ENCODE measurements around the gene CFAP46.

Gene CFAP46

GRCh38 chr10:132942101-132943057 lies at the start of gene CFAP46:
Gene CFAP46, minus strand, starts transcription at chr10:132942570. Its CDS starts 86 bp downstream, at chr10:132942484.
- no peak for DNase-seq

DNA sequence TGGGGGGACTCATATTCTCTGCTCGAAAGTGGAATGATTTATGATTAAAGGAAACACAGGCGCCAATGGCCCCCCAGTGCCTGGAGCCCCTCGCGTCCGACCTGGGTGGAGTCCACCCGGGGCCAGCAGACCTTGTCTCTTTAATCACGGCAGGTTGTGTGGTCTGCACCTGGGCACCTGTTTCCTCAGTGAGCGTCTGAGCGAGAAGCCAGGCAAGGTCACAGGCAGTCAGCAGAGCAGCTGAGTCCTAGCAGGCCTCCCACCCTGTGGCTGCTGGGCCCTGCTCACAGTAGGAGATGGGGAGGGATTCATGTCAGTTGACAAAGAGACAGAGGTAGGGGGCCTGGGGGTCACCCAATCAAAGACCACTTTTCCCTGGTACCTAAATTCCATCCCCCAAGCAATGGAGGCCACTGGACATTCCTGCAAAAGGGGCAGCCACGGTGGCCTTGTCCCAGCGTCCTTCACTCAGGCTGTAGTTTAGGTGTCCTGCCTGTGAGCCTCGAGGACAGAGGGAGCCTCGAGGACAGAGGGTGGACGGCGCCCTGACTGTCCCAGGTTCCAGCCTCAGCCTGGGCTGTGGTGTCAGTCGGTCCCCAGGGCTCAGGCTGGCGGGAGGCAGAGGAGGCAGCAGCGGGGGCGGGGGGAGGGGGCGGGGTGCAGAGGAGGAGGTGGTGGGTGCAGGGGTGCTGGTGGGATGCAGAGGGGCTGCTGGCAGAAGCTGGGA lies 49.5 kb upstream of the CFAP46 start:
- no peak for DNase-seq

- DNase-seq, result no peak
Measured at GRCh38 chr10:132990684-132991545, 48.5 kb upstream of the CFAP46 start.

DNA sequence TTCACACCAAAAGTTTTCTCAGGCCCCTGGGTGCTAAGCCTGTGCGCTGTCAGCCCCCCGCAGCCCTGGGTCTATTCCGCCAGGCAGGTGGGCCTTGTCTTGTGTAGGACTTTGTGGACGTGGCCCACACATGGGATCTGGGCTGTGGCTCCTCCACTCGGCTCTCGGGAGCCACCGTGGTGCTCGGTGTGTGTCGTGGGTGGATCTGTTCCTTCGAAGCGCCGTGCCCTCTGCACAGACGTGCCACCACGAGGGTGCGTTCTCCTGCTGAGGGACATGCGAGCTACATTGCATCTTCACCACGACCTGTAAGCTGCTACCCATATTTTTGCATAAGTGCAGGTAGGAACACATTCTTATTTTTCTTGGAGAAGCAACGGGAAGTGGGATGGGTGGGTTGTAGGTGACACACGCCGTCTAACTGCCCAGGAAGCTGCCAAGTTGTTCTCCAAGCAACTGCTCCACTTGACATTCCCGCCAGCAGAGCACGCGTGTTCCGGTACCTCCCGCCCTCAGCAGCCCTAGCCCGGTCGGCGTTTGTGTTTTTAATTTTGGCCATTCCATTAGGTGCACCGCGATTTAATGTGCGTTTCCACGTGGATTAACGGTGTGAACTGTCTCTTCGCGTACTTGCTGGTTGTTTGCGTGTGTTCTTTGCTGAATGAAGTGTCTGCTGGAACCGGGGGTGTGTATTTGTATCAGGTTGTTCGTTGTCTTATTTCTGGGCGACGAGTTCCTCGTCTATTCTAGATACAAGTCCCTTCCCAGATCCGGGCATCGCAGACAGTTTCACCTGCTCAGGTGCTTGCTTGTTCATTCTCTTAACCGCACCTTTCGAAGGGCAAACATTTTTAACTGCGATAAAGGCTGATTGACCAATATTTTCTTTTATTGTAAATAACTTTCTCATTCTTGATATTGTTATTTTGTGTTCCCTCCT lies 47.4 kb upstream of the CFAP46 start:
- no peak for DNase-seq

GRCh38 chr10:132988988-132989387 lies 46.6 kb upstream of the CFAP46 start:
- DNase-seq, result no peak

GRCh38 chr10:132987671-132988571 lies 45.6 kb upstream of the CFAP46 start:
- DNase-seq, result no peak

DNA sequence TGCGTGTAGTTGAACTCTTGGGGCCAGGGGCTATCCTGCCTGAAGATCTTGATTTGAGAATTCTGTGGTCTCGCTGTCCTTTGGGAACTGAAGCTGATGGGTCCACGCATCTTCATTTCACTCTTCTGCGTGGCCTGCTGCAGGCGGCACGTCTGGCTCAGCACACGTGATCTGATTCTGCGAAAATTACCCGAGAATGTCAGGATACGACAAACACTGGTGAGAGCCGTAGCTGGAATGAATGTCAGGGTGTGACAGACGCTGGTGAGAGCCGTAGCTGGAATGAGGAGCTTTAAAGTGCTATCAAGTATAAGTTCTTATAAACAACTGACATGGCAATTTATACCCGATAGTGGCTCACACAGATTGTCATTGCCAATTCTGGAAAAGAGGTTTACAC lies 44.6 kb upstream of the CFAP46 start:
- DNase-seq, result no peak

DNA sequence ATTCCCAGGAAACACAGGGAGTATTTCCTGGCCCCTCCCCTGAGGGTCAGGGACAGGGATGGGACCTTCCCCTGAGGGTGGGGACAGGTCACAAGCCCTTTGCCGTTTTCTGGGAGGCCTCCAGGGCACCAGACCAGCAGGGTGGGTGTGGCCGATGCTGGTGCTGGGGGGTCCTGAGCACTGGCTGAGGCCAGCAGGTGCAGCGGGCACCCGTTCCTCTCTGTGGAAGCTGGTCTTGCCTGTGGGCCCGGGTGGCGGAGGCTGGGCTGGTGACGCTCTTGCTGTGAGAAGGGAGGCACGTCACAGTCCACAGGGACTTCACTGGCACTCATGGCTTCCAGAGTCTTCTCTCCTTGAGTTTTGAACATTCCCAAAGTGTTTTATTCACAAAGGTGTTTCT lies 44.2 kb upstream of the CFAP46 start:
- DNase-seq, result no peak

GRCh38 chr10:132986076-132986475 lies 43.7 kb upstream of the CFAP46 start:
- no peak for DNase-seq

DNA sequence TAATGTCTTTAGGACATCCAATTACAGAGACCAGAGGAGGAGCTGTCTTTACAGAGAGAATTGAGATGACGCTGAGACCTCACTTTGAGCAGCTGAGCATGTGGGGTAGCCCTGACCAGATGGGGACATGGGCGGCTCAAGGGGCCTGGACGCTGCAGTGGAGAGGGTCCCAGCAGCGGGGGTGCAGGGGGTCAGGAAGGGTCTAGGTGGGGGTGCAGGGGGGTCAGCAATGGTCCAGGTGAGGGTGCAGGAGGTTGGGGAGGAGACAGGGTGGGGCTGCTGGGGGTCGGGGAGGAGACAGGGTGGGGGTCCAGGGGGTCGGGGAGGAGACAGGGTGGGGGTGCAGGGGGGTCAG lies 43.2 kb upstream of the CFAP46 start:
- DNase-seq, result no peak

- no peak for DNase-seq
Measured at GRCh38 chr10:132984801-132985545, 42.6 kb upstream of the CFAP46 start.

DNA sequence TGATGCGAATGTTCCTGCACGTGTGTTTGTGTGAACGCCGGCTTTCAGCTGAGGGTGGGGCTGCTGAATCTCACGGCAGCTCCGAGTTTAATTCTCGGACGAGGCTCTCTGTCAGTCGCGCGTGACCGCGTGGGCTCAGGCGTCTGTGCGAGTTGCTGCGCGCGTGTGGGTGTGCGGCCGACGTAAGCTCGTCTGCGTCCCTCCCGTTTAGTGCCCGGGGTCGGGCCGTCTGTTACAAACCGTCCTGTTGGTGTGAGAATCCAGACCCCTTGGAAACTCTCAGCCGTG lies 41.6 kb upstream of the CFAP46 start:
- DNase-seq, result no peak

- no peak for DNase-seq
Measured at GRCh38 chr10:132983252-132984007, 41.1 kb upstream of the CFAP46 start.

- no peak for DNase-seq
Measured at GRCh38 chr10:132982301-132982989, 40.1 kb upstream of the CFAP46 start.

DNA sequence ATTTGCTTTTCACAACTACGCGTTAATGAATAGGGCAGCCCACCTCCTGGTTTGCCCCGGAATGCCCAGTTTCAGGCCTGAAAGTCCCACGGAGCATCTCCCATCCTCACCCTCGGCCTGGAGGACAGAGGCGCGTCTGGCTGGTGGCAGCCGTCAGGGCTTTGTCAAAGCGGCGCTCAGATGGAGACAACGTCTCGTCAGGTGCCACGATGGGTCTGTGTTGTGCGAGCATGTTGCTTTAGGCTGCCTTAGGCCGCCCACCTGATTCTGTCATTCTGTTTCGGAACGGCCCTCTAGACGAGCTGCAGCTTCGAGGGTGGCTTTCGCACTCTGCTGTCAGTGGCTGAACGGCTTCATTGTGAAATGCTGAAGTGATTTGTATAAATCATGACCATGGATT lies 39.4 kb upstream of the CFAP46 start:
- no peak for DNase-seq

DNA sequence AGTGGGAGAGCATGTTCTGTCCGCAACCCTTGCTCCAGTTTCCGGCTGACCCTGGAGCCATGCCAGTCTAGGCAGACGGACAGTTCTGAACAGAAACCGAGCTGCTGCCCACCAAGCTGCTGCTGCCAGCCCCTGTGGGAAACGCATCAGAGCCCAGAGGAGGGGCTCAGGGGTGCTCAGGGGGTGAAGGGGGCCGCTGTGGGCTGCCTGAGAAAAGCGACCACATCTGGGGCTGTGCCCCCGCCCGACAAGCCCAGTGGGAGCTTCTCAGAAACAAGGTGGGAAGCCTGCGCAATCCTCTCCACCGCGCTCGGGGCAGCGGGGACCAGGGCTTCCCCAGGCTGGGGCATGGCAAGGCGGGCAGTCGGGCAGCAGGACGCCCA lies 38.8 kb upstream of the CFAP46 start:
- DNase-seq, result no peak

DNA sequence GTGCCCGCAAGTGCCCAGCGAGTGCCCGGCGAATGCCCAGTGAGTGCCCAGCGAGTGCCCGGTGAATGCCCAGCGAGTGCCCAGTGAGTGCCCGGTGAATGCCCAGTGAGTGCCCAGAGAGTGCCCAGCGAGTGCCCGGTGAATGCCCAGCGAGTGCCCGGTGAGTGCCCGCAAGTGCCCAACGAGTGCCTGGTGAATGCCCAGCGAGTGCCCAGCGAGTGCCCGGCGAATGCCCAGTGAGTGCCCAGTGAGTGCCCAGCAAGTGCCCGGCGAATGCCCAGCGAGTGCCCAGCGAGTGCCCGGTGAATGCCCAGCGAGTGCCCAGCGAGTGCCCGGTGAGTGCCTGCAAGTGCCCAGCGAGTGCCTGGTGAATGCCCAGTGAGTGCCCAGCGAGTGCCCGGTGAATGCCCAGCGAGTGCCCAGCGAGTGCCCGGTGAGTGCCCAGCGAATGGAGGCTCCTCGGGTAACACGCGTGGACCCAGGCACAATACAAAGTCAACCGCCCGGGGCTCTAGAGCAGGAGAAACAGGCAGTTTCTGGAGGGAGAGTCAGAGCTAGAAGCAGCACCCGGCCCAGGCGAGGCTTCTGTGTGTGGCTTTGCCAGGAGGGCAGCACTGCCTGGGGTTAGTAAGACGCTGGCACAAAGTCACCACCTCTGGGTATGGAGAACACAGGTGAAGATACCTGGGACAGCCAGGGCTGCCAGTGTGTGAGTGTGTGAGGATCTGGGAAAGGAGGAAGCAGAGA lies 38.2 kb upstream of the CFAP46 start:
- no peak for DNase-seq

Data from NCI-H2107 (cell line).